HG02588 (cell line): ENCODE measurements around the gene PDCD10.
A peak's percentile ranks its signal among the peaks of the same experiment; 100 is the strongest.

Source experiments
- ATAC-seq: cut with Tn5 transposase; IDR thresholded peaks from one replicate; pipeline ENCODE4 v1.9.1; 2021; ENCODE audit warnings: mild to moderate bottlenecking, moderate library complexity; ENCODE audit not compliant: unreplicated experiment

The PDCD10 gene

GRCh38 chr3:167735233-167736138 lies 794 bp upstream of the PDCD10 start, which contains the start of gene SERPINI1:
Gene SERPINI1 (plus strand): TSS chr3:167735721. CDS start chr3:167789129, 53,408 bp downstream.
- ATAC-seq = peak; percentile 58

DNA sequence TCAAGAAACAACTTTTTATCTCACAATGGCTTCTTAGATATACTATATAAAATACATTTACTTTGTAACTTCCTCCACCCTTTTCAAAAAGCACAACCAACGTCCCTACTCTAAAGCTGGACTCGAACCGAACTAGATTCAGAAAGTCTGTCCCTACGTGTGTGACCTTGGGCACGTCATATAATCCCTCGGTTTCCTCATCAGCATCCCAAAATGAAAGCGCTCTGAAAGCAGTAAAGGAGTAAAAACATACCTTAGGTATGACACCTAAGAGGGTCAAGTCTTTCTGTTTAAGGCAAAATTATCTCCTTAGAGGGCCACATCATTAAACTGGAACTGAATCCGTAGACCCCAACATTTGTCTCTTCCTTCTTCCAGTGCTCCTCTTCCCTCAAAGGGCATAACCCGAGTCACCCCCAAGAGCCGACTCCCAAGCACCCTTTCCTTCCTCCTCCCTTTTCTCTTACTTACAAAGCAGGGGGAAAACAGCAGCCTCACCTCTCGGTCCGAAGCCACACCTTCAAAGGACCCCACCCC lies 663 bp downstream of the PDCD10 start:
- no peak for ATAC-seq

- ATAC-seq = no peak
These were observed 2.2 kb downstream of the PDCD10 start for GRCh38 chr3:167732313-167733065.

DNA sequence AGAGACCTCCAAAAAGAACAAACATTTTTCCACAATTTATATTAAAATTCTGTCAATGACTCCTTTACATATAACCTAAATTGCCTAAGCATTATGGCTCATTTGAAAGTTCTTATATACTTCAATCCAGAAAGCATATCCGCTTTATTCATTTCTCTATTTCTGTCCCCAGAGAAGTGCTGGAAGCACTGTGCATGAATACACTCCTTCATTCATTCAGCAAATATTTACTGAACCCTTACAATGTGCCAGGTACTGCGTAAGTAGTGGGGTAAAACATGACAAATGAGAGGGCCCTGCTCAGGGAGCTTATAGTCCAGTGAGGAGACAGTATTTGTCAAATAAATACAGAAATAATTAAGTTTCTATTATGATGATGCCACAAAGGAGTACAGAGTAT lies 3.3 kb downstream of the PDCD10 start:
- ATAC-seq = no peak

- ATAC-seq = no peak
These were observed 5.1 kb downstream of the PDCD10 start for GRCh38 chr3:167729591-167729990.

GRCh38 chr3:167728632-167729323 lies 5.9 kb downstream of the PDCD10 start:
- no peak for ATAC-seq

GRCh38 chr3:167728176-167728575 lies 6.5 kb downstream of the PDCD10 start:
- ATAC-seq = no peak

GRCh38 chr3:167723872-167724271 lies 10.8 kb downstream of the PDCD10 start:
- ATAC-seq = no peak

DNA sequence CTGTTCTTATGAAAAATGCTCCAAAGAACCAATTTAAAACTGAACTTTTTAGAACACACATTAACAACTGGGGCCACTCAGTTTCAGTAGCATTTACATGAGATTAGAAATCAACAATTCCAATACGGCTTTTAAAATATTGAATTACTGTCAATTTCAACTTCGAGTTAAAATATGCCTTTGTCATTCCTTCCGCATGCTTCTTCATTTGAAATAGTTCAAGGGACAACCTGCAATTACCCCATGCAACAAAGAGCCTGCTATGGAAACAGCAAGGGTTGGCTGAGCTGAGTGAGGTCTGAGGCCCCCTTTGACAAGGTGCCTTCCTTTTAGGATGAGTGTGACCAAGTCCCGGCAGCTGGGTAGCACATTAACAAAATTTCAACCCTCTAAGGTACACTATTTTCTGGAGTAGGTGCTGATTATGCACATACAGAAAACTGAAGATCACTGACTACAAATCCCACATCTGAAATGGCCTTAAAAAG lies 11.6 kb downstream of the PDCD10 start:
- ATAC-seq = no peak

DNA sequence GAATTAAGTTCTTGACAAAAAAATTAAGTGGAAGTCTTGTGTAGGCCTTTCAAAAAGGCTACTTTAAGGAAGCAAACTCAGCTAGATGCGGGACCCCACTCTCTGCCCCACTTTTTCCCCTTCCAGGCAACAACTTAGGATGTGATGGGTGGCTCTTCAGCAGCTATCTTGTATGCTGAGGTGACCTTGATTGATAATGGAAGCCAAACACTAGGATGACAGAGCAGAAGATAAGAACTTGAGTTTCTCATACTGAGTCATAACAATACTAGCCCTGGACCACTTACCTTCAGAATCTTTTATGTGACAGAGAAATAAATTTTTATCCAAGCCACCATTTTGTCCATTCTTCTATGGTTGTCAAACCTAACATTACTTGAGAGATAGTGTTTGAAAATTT lies 16.1 kb downstream of the PDCD10 start:
- ATAC-seq = no peak

DNA sequence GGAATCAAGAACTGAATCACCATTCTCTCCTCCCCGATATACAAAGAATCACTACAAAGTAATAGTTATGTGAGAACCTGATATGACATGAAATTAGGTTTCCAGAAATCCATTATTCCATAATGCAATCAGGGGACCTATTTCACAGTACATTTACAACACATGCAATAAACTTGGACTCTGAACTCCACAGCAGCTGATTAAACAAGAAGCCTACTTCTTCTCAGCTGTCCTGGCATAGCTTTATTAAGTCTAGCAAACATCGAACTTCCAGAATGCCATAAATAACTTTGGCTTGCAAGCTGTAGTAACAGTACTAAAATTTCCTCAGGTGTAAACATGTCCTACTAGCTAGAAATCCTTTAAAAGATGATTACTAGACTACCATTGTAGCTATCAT lies 17.8 kb downstream of the PDCD10 start:
- ATAC-seq = no peak

DNA sequence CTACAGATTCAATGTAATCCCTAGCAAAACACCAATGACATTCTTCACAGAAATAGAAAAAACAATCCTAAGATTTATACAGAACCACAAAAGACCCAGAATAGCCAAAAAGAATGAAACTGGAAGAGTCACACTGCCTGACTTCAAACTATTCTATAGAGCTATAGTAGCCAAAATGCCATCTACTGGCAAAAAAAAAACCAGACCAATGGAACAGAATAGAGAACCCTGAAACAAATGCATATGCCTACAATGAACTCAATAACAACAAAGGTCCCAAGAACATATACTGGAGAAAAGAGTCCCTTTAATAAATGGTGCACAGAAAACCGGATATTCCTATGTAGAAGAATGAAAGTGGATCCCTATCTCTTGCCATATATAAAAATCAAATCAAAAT lies 19.8 kb downstream of the PDCD10 start:
- ATAC-seq = no peak

DNA sequence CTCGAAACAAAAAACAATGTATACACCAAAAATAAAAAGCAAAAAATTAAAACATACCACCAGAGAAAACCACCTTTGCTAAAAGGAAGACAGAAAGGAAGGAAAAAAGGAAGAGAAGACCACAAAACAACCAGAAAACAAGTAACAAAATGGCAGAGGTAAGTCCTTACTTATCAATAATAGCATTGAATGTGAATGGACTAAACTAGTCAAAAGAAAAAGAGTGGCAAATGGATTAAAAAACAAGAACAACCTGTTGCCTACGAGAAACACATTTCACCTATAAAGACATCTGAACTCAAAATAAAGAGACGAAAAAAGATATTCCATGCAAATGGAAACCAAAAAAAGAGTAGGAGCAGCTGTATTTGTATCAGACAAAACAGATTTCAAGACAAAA lies 22.2 kb downstream of the PDCD10 start:
- ATAC-seq = no peak

GRCh38 chr3:167711439-167711838 lies 23.3 kb downstream of the PDCD10 start:
- ATAC-seq = no peak

- no peak for ATAC-seq
These were observed 24.1 kb downstream of the PDCD10 start for GRCh38 chr3:167710552-167710951.

- ATAC-seq = no peak
These were observed 25.0 kb downstream of the PDCD10 start for GRCh38 chr3:167709690-167710089.

DNA sequence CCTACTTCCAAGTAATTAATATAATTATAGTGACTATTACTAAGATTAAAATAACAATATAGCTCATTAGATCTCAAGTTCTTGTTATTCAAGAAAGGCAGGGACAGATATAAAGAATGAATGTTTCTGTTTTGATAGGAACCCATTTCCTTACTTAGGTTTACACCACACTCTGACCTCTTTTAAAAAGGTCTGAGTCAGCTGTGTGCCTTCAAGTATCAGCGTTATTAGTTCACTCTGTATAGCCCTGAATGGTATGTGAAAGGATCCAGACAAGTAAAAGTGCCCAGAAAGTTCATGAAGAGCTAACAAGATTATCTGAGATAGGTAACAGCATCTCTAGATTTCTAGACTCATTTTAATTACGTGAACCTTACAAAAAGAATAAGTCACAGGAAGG lies 28.9 kb downstream of the PDCD10 start:
- no peak for ATAC-seq

DNA sequence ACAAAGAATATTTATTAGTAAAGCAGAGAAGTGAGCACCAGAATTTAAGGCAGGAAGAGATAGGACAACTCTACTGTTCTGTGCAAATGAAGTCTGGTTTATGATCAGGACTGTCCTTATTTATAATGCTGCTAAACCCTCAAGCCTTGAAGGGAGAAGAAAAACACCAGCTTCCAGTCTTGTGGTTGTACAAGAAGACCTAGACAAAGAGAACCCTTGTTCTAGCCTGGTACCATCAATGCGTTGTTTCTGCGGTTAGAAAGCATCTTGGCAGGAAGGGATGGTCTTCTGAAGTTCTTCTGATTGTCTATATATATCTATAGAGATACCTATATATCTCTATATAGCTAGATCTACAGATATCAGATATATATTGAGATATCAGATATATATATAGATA lies 33.8 kb downstream of the PDCD10 start:
- ATAC-seq = no peak

DNA sequence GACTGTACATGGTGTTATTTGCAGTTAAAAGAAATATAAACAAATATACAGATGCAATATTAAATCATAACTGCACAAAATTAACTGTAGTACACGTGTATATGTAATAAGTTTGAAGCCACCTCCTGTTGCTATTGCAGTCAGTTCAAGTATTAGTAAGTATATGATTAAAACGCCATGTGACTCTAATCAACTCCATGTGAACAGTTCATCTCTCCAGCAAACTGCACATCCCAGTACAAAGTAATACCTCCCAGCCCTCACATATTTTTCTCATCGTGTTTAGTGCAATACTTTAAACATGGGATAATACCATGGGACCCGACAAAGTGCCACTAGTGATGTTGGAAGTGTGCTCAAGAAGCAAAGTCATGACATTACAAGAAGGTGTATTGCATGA lies 34.6 kb downstream of the PDCD10 start:
- no peak for ATAC-seq

DNA sequence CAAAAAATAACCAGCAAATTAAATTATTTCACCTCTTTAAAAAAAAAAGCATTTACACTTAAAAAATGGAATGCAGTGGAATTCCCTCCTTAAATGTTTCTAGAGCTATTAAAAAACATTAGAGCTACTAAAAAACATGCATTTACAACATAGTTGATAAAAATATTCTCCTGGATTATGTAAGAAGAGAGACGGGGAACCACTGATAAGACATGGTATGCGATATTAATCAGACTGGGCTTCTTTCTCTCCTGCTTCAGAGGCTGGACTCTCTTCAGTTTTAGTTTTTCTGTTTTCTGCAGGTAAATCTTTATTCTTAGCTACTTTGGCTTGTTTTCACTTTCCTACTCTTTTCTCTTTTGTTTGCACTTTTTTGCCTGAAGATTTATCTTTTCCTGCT lies 40.6 kb downstream of the PDCD10 start:
- ATAC-seq = no peak

DNA sequence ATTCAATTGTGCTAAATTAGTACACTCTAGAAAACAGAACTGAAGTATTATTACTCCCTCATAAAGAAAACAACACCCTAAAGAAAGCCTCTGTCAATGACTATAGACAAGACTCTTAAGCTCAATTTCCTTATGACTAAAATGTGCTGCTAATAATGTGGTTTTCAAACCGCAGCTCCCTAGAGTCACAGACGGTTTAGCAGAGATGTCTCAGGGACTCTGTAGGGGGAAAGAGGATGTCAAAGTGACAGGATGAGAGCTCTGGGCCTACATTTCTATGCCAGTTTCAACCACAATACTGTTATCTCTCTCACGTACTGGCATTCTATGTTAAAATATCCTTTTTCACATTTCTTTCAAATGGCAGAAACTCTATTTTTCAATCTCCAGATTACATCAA lies 43.3 kb downstream of the PDCD10 start:
- peak; percentile 100 for ATAC-seq
